Brain microvascular endothelial cell (primary cell): ENCODE results near the gene POLD2.

ENCODE experiments used
- DNase-seq: peaks from one replicate; pipeline ENCODE4 v3.0.0-alpha.2; 2020
- H3K27ac ChIP-seq: fragments of 250-450 bp; sonication (Bioruptor Pico); 2 replicates; pipeline ENCODE4 v1.5.1; 2020; ENCODE audit warnings: mild to moderate bottlenecking, moderate library complexity
- H3K27me3 ChIP-seq: fragments of 250-450 bp; sonication (Bioruptor Pico); replicated peaks from 2 replicates; pipeline ENCODE4 v1.5.1; 2020; ENCODE audit warnings: mild to moderate bottlenecking
- H3K36me3 ChIP-seq: fragments of 250-450 bp; sonication (Bioruptor Pico); replicated peaks from 2 replicates; pipeline ENCODE4 v1.5.1; 2020; ENCODE audit warnings: mild to moderate bottlenecking
- H3K4me3 ChIP-seq: 2 replicates; pipeline ENCODE4 v1.5.1; 2011; ENCODE audit warnings: low read depth, mild to moderate bottlenecking, control low read depth, low read length, moderate library complexity
- CTCF ChIP-seq: IDR thresholded peaks from 2 replicates; pipeline ENCODE4 v1.5.1; 2011; ENCODE audit warnings: low read depth, mild to moderate bottlenecking, moderate library complexity, low read length, control low read depth, inconsistent platforms; ENCODE audit errors: missing control alignments
- in situ Hi-C: cut with HindIII; loops from 2 replicates; pipeline ENCODE4 v1.10.0; 2017; ENCODE audit warnings: low sequenced_read_pairs, low pct_ligation_motif_present

The POLD2 gene

DNA sequence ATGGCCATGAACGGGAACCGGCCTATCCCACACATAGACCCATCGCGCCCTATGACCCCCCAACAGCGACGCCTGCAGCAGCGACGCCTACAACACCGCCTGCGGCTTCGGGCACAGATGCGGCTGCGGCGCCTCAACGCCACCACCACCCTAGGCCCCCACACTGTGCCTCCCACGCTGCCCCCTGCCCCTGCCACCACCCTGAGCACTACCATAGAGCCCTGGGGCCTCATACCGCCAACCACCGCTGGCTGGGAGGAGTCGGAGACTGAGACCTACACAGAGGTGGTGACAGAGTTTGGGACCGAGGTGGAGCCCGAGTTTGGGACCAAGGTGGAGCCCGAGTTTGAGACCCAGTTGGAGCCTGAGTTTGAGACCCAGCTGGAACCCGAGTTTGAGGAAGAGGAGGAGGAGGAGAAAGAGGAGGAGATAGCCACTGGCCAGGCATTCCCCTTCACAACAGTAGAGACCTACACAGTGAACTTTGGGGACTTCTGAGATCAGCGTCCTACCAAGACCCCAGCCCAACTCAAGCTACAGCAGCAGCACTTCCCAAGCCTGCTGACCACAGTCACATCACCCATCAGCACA lies 9.5 kb downstream of the POLD2 start:
- in situ Hi-C loops = no loop called here
- Histone ChIP-seq H3K4me3 (no peak overlapping the region), H3K36me3 (peaks cover 49% of the 10 kb centered on the region), H3K27ac (no peak overlapping the region), H3K27me3 (no peaks in the 10 kb centered on the region)
- no peak for DNase-seq
- no peak for TF ChIP-seq CTCF

GRCh38 chr7:44112997-44113763 lies 10.2 kb downstream of the POLD2 start:
- Histone ChIP-seq H3K27me3 (no peaks in the 10 kb centered on the region), H3K36me3 (peaks cover 50% of the 10 kb centered on the region), H3K4me3 (no peak overlapping the region), H3K27ac (no peak overlapping the region)
- in situ Hi-C loops = no loop called here
- no peak for TF ChIP-seq CTCF
- no peak for DNase-seq

DNA sequence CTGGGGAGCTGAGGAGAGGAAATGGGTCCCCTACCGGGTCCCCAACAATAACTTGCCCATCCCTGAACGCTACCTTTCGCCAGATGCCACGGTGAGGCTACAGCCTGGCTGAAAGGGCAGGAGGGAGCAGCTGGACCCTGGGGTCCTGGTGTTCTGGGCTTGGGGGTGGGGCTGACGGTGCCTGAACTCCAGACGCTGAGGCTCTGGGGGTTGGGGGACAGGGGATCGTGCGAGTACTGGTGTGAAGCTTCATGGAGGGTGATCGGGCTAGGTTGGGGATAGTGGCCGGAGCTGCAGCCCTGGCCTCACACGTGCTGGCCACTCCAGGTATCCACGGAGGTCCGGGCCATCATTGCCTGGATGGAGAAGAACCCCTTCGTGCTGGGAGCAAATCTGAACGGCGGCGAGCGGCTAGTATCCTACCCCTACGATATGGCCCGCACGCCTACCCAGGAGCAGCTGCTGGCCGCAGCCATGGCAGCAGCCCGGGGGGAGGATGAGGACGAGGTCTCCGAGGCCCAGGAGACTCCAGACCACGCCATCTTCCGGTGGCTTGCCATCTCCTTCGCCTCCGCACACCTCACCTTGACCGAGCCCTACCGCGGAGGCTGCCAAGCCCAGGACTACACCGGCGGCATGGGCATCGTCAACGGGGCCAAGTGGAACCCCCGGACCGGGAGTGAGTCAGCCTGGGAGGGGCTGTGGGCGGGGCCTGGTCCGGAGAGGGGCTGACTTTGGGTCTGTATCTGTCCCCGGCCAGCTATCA lies 10.9 kb downstream of the POLD2 start:
- Histone ChIP-seq H3K36me3 (peaks cover 44% of the 10 kb centered on the region), H3K4me3 (no peak overlapping the region), H3K27ac (no peak overlapping the region), H3K27me3 (no peaks in the 10 kb centered on the region)
- DNase-seq = no peak
- TF ChIP-seq CTCF = no peak
- in situ Hi-C loops = no loop called here

- Histone ChIP-seq H3K4me3 (no peak overlapping the region), H3K27me3 (no peaks in the 10 kb centered on the region), H3K36me3 (peaks cover 37% of the 10 kb centered on the region), H3K27ac (no peak overlapping the region)
- in situ Hi-C loops = no loop called here
- no peak for DNase-seq
- TF ChIP-seq CTCF = no peak
These were observed 11.6 kb downstream of the POLD2 start for GRCh38 chr7:44111761-44112160.

- Histone ChIP-seq H3K4me3 (no peak overlapping the region), H3K27me3 (no peaks in the 10 kb centered on the region), H3K36me3 (peaks cover 36% of the 10 kb centered on the region), H3K27ac (no peak overlapping the region)
- no peak for TF ChIP-seq CTCF
- in situ Hi-C loops = no loop called here
- DNase-seq = no peak
These were observed 12.4 kb downstream of the POLD2 start for GRCh38 chr7:44110719-44111635.
